AG04449 (cell line): ENCODE data around the gene HAUS8.

Experiments
- CTCF ChIA-PET: fragments of 350-600 bp; formaldehyde crosslinking; extraction: SDS; loops from one replicate; lab custom pipeline; 2021; ENCODE audit warnings: antibody characterized with exemption; lab: Yijun Ruan, JAX
- POLR2A ChIA-PET: fragments of 400-600, 350-600 bp; formaldehyde crosslinking; extraction: SDS; loops from one replicate; lab custom pipeline; 2020; ENCODE audit warnings: antibody characterized with exemption, inconsistent platforms; lab: Yijun Ruan, JAX
- DNase-seq: peaks from one replicate; pipeline ENCODE4 v3.0.0-alpha.2; 2010; ENCODE audit warnings: low read depth, low spot score
- H3K4me3 ChIP-seq: 2 replicates; pipeline ENCODE4 v1.5.1; 2011; ENCODE audit warnings: low read depth, mild to moderate bottlenecking, control low read depth, low read length
- TF ChIP-seq, protein P1 (sequence below): IDR thresholded peaks from one replicate; pipeline ENCODE4 v1.5.1; 2011; ENCODE audit warnings: mild to moderate bottlenecking, moderate library complexity, low read length, control low read depth, inconsistent platforms; ENCODE audit not compliant: insufficient read depth; ENCODE audit errors: missing control alignments

Gene HAUS8

DNA sequence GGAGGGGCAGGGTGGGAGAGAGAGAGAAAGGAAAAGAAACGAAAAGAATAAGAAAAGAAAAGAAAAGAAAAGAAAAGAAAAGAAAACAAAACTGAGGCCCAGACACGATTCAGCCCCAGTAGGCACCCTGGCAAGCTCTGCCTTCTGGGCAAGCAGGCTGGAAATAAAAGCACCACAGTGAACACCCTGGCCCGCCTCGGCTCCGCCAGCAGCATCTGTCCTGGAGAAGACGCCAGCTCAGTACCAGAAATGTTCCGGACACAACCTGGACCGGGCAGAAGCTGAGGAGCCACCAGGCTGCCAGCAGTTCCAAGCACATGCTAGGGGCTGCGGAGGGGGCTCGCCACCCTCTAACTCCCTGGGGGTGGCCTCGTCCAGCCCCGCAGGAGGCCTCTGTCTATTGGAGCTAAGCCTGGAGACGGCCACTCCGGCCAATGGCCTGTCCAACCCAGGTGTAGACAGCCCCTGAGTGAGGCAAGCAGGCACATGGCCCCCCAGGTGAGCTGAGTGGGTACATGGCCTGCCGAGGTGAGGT, 37.2 kb downstream of the HAUS8 start:
- CTCF ChIA-PET = no interaction called here
- DNase-seq = no peak
- H3K4me3 ChIP-seq = no peak overlapping the region
- TF ChIP-seq, protein P1, sequence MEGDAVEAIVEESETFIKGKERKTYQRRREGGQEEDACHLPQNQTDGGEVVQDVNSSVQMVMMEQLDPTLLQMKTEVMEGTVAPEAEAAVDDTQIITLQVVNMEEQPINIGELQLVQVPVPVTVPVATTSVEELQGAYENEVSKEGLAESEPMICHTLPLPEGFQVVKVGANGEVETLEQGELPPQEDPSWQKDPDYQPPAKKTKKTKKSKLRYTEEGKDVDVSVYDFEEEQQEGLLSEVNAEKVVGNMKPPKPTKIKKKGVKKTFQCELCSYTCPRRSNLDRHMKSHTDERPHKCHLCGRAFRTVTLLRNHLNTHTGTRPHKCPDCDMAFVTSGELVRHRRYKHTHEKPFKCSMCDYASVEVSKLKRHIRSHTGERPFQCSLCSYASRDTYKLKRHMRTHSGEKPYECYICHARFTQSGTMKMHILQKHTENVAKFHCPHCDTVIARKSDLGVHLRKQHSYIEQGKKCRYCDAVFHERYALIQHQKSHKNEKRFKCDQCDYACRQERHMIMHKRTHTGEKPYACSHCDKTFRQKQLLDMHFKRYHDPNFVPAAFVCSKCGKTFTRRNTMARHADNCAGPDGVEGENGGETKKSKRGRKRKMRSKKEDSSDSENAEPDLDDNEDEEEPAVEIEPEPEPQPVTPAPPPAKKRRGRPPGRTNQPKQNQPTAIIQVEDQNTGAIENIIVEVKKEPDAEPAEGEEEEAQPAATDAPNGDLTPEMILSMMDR = no peak
- POLR2A ChIA-PET = no interaction called here

DNA sequence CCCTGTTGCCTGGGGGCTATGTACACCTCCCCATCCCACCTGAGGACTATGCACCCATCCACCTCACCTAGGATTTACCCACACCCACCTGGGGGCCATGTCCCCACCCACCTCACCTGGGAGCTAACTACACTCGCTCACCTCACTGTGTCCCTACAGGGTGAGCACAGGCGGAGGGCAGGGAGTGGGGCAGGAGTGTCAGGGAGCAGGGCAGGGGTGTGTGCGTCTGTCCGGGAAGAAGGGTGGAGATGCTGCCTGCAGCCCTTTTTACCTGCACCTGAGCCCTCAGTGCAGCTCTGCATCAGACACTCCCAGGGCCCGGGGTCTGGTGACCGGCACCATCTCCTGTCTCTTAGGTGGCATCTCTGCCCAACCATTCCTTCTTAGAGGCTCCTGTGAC, 38.1 kb downstream of the HAUS8 start:
- H3K4me3 ChIP-seq = no peak overlapping the region
- ChIA-PET CTCF (no interaction called here), POLR2A (no interaction called here)
- TF ChIP-seq, protein P1 = no peak
- no peak for DNase-seq

- CTCF ChIA-PET = no interaction called here
- POLR2A ChIA-PET = no interaction called here
These were observed 38.6 kb downstream of the HAUS8 start for GRCh38 chr19:17036640-17037039.

DNA sequence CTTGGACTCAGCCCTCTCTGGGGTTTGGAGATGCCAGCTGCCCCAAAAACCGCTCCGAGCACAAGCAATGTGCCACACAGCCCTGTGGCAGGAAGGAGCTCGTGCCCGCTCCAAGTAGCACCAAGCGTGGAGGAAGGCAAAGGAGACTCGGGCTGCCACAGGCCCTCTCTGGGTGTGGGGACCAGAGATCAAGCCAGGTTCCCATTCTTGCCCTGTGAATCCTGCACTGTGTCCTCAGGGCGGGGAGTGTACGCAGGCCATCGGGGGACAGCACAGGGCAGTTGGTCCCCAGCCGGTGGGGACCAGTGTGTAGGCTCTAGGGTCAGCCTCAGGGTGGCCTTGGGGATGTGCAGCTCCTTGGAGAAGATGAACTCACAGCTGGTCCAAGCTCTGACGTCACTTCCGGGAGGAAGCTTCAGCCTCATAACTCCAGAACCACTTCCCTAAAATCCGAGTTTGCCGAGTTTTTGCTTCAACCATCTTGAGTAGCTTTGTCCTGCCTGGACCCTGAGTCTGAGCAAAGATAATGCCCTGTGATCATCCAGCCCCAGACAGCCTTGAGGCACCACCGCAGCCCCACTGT, 39.3 kb downstream of the HAUS8 start:
- ChIA-PET CTCF (interaction anchor here (0.8 to 1.1 kb wide), 2 partner anchors 14 to 31 kb away, joined by 3 read pairs; no protein-coding TSS in a partner anchor), POLR2A (interaction anchor here (0.5 kb wide), 1 partner anchor 18 kb away, joined by 3 read pairs; no protein-coding TSS in a partner anchor)
- H3K4me3 ChIP-seq = no peak overlapping the region
- DNase-seq = no peak
- TF ChIP-seq, protein P1 = no peak

More at GRCh38 chr19:17036640-17037039, 38.6 kb downstream of the HAUS8 start:
- DNase-seq = no peak
- TF ChIP-seq, protein P1 = no peak
- H3K4me3 ChIP-seq = no peak overlapping the region

GRCh38 chr19:17031741-17032140, 43.5 kb downstream of the HAUS8 start:
- CTCF ChIA-PET = no interaction called here
- H3K4me3 ChIP-seq = no peak overlapping the region
- TF ChIP-seq, protein P1 = no peak
- POLR2A ChIA-PET = no interaction called here
- no peak for DNase-seq

GRCh38 chr19:17027535-17027975, 47.7 kb downstream of the HAUS8 start:
- no peak for DNase-seq
- ChIA-PET POLR2A (no interaction called here), CTCF (no interaction called here)
- TF ChIP-seq, protein P1 = no peak
- H3K4me3 ChIP-seq = no peak overlapping the region
